HG03457 (cell line): ENCODE data around the gene CGB3.
"Not testable (repeated sequence)": the region's sequence is repeated elsewhere in the genome, so short reads cannot be mapped to it uniquely, and the experiment has no call there.

Experiments
- ATAC-seq: cut with Tn5 transposase; IDR thresholded peaks from one replicate; pipeline ENCODE4 v1.9.1; 2021; ENCODE audit warnings: moderate number of reproducible peaks; ENCODE audit not compliant: unreplicated experiment

CGB3 gene

DNA sequence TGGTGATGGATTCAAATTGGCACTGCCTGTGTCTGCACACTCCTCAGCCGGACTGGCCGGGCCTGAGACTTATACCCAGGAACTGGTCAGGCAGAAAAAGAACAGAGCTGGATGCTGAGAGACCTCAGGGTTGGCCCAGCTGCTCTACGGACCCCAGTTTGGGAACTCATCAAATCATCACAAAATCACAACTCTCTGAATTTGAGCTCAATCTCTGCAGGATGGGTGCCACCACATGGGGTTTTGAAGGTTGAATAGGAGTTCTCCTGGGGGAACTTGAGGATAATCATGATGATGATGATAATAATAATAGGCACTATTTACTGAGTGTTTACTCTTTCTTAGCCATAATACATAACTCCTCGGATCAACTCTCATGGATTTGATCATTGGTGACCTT is 18.5 kb upstream of the CGB3 start:
- not testable (repeated sequence) for ATAC-seq

DNA sequence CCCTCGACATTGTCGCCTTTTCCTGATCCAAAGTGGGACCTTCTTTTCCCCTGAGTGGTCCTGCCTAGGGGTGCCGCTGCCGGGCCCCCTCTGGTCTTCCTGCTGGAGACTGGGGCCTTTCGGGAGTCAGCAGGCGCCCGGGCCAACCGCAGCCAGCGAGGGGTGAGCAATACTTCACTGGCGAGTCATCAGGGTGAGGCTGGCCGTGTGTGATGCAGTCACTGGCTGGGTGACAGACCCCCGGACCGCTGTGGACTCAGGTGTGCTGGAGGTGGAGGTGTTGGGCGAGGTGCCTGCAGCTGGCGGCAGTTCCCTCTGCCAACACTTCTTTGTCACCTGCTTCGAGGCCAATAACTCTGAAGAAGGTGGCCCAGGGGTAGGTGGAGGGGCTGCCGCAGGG is 18.0 kb upstream of the CGB3 start:
- no peak for ATAC-seq

DNA sequence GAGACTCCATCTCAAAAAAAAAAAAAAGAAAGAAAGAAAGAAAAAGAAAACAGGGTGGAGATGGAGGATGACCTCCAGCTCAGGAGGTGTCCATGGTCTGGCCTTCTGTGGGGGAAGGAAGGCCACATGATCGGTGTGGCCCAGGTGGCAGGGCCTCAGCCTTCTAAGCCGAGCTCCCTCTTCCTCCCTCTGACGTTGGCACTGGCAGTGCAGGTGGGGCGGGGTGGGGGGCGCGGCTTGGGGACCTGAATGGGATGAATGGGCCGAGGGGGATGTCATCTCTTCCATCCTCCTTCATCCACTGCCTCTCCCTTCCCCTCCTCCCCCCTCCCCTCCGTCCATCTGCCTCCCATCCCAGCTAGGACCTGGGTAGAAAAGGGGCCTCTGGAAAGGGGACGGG is 15.6 kb upstream of the CGB3 start:
- ATAC-seq, result not testable (repeated sequence)

GRCh38 chr19:49038557-49039276 is 14.6 kb upstream of the CGB3 start:
- ATAC-seq, result not testable (repeated sequence)

- not testable (repeated sequence) for ATAC-seq
Measured at GRCh38 chr19:49038111-49038510, 14.0 kb upstream of the CGB3 start.

- ATAC-seq, result not testable (repeated sequence)
Measured at GRCh38 chr19:49036815-49037214, 12.7 kb upstream of the CGB3 start, which contains the start of gene CGB1. Gene CGB1, minus strand, starts transcription at chr19:49036895. Its CDS starts 184 bp downstream, at chr19:49036711.

DNA sequence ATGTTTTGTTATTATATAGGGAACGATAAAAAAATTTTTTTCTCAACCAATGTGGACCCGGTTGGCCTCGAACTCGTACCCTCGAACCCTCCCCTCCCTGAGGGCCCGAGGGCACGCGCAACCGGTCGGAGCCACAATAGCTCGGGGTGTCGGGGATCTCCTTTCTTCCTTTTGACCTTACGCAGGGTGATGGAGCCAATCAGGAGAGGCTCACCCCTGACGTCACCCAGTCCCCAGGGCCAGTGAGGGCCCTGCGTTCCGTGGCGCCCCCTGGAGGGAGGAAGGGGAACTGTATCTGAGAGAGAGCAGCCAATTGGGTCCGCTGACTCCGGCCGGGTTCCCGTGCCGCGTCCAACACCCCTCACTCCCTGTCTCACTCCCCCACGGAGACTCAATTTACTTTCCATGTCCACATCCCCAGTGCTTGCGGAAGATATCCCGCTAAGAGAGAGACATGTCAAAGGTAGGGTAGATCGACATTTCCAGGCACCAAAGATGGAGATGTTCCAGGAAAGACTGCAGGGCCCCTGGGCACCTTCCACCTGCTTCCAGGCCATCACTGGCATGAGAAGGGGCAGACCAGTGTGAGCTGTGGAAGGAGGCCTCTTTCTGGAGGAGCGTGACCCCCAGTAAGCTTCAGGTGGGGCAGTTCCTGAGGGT is 7.6 kb upstream of the CGB3 start, which contains the start of gene CGB2:
CGB2 (plus strand) TSS at position 249 of the 660 bp plus-strand sequence; CDS start at position 455, 206 bp downstream.
- not testable (repeated sequence) for ATAC-seq

DNA sequence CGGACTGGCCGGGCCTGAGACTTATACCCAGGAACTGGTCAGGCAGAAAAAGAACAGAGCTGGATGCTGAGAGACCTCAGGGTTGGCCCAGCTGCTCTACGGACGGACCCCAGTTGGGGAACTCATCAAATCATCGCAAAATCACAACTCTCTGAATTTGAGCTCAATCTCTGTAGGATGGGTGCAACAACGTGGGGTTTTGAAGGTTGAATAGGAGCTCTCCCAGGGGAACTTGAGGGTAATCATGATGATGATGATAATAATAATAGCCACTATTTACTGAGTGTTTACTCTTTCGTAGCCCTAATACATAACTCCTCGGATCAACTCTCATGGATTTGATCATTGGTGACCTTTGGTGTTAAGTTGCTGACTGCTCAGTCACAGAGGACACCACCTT is 6.2 kb upstream of the CGB3 start:
- not testable (repeated sequence) for ATAC-seq

- not testable (repeated sequence) for ATAC-seq
Measured at GRCh38 chr19:49029749-49030148, 5.6 kb upstream of the CGB3 start.

- ATAC-seq, result not testable (repeated sequence)
Measured at GRCh38 chr19:49028686-49029085, 4.6 kb upstream of the CGB3 start.

DNA sequence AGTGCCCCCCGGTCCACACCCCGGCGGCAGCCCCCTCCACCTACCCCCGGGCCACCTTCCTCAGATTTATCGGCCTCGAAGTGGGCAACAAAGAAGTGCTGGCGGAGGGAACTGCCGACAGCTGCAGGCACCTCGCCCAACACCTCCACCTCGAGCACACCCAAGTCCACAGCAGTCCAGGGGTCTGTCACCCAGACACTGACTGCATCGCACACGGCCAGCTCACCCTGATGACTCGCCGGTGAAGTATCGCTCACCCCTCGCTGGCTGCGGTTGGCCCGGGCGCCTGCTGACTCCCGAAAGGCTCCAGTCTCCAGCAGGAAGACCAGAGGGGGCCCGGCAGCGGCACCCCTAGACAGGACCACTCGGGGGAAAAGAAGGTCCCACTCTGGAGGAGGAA is 1.5 kb upstream of the CGB3 start:
- ATAC-seq, result not testable (repeated sequence)

GRCh38 chr19:49025088-49025487 is 955 bp upstream of the CGB3 start:
- not testable (repeated sequence) for ATAC-seq

DNA sequence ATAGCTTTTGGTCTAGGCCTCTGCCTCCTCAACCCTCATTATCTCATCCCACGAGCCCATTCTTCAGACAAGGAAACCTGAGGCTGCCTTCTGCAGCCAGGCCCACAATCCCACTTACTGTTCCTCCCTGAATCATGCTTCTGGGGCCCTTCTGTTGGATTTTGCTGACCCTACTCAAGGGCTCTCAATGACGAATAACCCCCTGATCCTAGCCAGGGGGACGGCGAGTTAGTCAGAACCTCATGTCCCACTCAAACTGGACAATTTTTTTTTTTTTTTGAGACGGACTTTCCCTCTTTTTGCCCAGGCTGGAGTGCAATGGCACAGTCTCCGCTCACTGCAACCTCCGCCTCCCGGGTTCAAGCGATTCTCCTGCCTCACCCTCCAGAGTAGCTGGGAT is 2.0 kb downstream of the CGB3 start:
- no peak for ATAC-seq

GRCh38 chr19:49020931-49021895 is 2.9 kb downstream of the CGB3 start:
- no peak for ATAC-seq

DNA sequence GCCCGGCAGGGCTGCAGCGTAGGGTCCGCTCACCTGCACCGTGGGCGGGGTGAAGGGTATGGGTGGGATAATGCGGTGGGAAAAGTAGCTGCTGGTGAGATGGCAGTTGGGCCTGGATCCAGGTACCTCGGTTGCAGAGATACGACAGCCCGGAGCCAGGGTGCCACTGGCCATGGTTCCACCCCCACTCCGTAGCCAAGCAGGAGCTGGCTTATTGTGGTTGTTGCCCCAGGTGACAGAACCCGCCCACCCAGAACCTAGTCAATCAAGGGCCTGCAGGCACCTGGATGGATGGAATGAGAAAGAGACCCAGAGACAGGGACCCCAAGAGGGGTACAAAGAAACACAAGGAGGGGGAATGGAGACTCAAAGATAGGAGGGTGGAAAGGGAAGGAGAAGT is 3.8 kb downstream of the CGB3 start:
- no peak for ATAC-seq

DNA sequence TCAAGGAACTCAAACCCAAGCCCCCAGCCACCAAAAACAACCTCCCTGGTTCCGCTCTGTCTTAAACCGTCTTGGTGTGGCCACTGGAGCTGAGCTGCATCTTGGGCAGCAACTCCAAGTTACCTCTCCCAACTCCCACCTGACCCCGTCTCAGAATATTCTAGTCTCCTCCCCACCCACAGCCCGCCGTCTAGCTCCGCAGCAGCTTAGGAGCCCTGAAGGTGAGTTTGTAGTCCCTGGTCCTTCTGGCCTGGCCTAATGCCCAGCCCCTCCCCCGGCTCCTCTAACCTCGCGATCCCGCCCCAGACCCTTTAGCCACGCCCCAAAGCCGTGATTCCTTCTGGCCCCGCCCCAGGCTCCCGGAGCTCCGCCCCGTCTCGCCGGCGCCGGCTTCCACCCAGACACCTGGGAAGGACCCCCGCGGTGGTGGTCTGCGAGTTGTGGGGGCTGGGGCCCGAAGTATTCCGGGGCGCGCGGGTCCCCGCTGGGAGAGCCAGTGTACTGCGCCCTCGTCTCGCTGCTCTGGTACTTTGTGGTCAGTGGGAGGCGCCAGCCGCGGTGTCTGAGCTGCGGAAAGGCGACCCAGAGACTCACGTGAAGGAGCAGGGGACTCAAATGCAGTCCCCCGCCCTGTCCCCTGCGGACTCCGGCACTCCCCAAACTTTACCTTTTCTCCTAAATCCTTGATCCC is 4.7 kb downstream of the CGB3 start:
- no peak for ATAC-seq

GRCh38 chr19:49018388-49019241 is 5.5 kb downstream of the CGB3 start:
- not testable (repeated sequence) for ATAC-seq

GRCh38 chr19:49017666-49018351 is 6.3 kb downstream of the CGB3 start:
- no peak for ATAC-seq
